Endothelial cell of umbilical vein (primary cell): Measurements from ENCODE around the gene SLC7A8. TPM values are rescaled to one million over a fixed set of nuclear protein-coding genes. Genes with fewer than 3 reads are reported as not detected.

Source experiments
- BruUV-seq: library from RNA; stranded (reverse); fragments of 400-500 nt; replicated peaks from 2 replicates; lab custom pipeline; 2021; lab: Mats Ljungman, UMichigan
- CTCF ChIA-PET: fragments of 300-600, 350-600 bp; sonication (Branson Sonifier 250); formaldehyde crosslinking; loops from one replicate; lab custom pipeline; 2021; ENCODE audit warnings: antibody characterized with exemption, inconsistent platforms; lab: Charles Lee
- POLR2A ChIA-PET: fragments of 300-600, 350-600 bp; sonication (Branson Sonifier 250); formaldehyde crosslinking; loops from one replicate; lab custom pipeline; 2021; ENCODE audit warnings: antibody characterized with exemption, inconsistent platforms; lab: Charles Lee
- DNase-seq: peaks from one replicate; pipeline ENCODE4 v3.0.0-alpha.2; 2011; ENCODE audit warnings: low read depth, low spot score
- FAIRE-seq: peaks from 2 replicates; lab custom pipeline; 2011; peaks lifted over from hg19 to GRCh38; lab: Jason Lieb, UNC
- H2AFZ ChIP-seq: 2 replicates; pipeline ENCODE4 v1.6.0; 2012; ENCODE audit warnings: low read depth, low read length, control low read depth, inconsistent platforms
- H3K27ac ChIP-seq: 2 replicates; pipeline ENCODE4 v1.5.1; 2011; ENCODE audit warnings: low read depth, mild to moderate bottlenecking, control low read depth, low read length, moderate library complexity; ENCODE audit not compliant: insufficient read depth
- H3K27me3 ChIP-seq, 2 experiments: 2 replicates each; pipeline versions ENCODE4 v1.6.0 to v1.6.1; 2011; ENCODE audit warnings: low read length in 2 of 2, mixed read lengths in 1 of 2; ENCODE audit not compliant: control insufficient read depth in 2 of 2, insufficient read depth in 2 of 2
- H3K36me3 ChIP-seq, 2 experiments: 2 replicates in 1 of 2; 3 replicates in 1 of 2; pipeline ENCODE4 v1.5.1; 2011; ENCODE audit warnings: low read length in 2 of 2, mild to moderate bottlenecking in 1 of 2, moderate library complexity in 1 of 2; ENCODE audit not compliant: control insufficient read depth in 2 of 2, insufficient read depth in 2 of 2; ENCODE audit errors: extremely low read depth in 1 of 2
- H3K4me1 ChIP-seq: 3 replicates; pipeline ENCODE4 v1.5.1; 2011; ENCODE audit warnings: mild to moderate bottlenecking, low read length; ENCODE audit not compliant: control insufficient read depth, insufficient read depth; ENCODE audit errors: extremely low read depth
- H3K4me2 ChIP-seq: 2 replicates; pipeline ENCODE4 v1.6.1; 2011; ENCODE audit warnings: low read length, control low read depth, mixed read lengths; ENCODE audit not compliant: insufficient read depth
- H3K4me3 ChIP-seq, 3 experiments: fragments of 200-600 bp in 1 of 3; sonication (generic), shearing (Covaris generic) in 1 of 3; replicated peaks in 1 of 3; 2 replicates each; pipeline ENCODE4 v1.5.1; 2011 to 2016; ENCODE audit warnings: control low read depth in 3 of 3, low read length in 3 of 3, mild to moderate bottlenecking in 2 of 3, inconsistent platforms in 1 of 3, low read depth in 1 of 3, moderate library complexity in 1 of 3; ENCODE audit not compliant: insufficient read depth in 1 of 3
- H3K79me2 ChIP-seq: 2 replicates; pipeline ENCODE4 v1.6.0; 2012; ENCODE audit warnings: low read length, inconsistent platforms; ENCODE audit not compliant: control insufficient read depth, insufficient read depth
- H3K9ac ChIP-seq: replicated peaks from 2 replicates; pipeline ENCODE3; 2011; ENCODE audit warnings: low read length, control low read depth; ENCODE audit not compliant: insufficient read depth; ENCODE audit errors: extremely low read depth
- H3K9me1 ChIP-seq: replicated peaks from 3 replicates; pipeline ENCODE4 v1.6.0; 2011; ENCODE audit warnings: mild to moderate bottlenecking, low read length; ENCODE audit not compliant: control insufficient read depth, insufficient read depth; ENCODE audit errors: extremely low read depth
- H3K9me3 ChIP-seq: replicated peaks from 2 replicates; pipeline ENCODE4 v1.5.1; 2012; ENCODE audit warnings: low read length, inconsistent platforms; ENCODE audit not compliant: control insufficient read depth, insufficient read depth
- H4K20me1 ChIP-seq: replicated peaks from 2 replicates; pipeline ENCODE3; 2011; ENCODE audit warnings: mild to moderate bottlenecking, low read length; ENCODE audit not compliant: control insufficient read depth, insufficient read depth; ENCODE audit errors: extremely low read depth
- EZH2 ChIP-seq: IDR thresholded peaks from 2 replicates; pipeline ENCODE4 v1.6.1; 2012; ENCODE audit warnings: borderline replicate concordance, low read depth, mild to moderate bottlenecking, moderate library complexity, low read length, inconsistent platforms; ENCODE audit not compliant: severe bottlenecking
- FOS ChIP-seq: IDR thresholded peaks from 2 replicates; pipeline ENCODE4 v1.6.1; 2011; ENCODE audit warnings: mild to moderate bottlenecking, low read length, moderate library complexity, borderline replicate concordance; ENCODE audit not compliant: insufficient read depth
- GATA2 ChIP-seq: IDR thresholded peaks from 2 replicates; pipeline ENCODE4 v1.7.0; 2011; ENCODE audit warnings: low read depth, mild to moderate bottlenecking, moderate library complexity, mixed read lengths, low read length; ENCODE audit not compliant: insufficient read length, insufficient read depth
- JUN ChIP-seq: IDR thresholded peaks from 2 replicates; pipeline ENCODE4 v1.6.1; 2011; ENCODE audit warnings: borderline replicate concordance, low read depth; ENCODE audit not compliant: insufficient read length, insufficient read depth
- MAX ChIP-seq: IDR thresholded peaks from 2 replicates; pipeline ENCODE4 v1.6.1; 2011; ENCODE audit not compliant: insufficient read depth, insufficient read length
- MYC ChIP-seq: IDR thresholded peaks from one replicate; pipeline ENCODE4 v1.6.1; 2011; ENCODE audit warnings: mild to moderate bottlenecking, low read depth, low read length
- POLR2A ChIP-seq: IDR thresholded peaks from 2 replicates; pipeline ENCODE4 v1.6.1; 2012; ENCODE audit warnings: low read depth, mild to moderate bottlenecking, control low read depth, low read length
- POLR2AphosphoS5 ChIP-seq: IDR thresholded peaks from 2 replicates; pipeline ENCODE4 v1.6.1; 2012; ENCODE audit warnings: low read depth, mild to moderate bottlenecking, control low read depth, low read length, moderate library complexity; ENCODE audit not compliant: insufficient read depth
- dilution Hi-C: fragments of 300-500 bp; cut with MboI; formaldehyde crosslinking; loops from one replicate; pipeline ENCODE4 v1.15.0; 2019; ENCODE audit warnings: low sequenced_read_pairs; ENCODE audit not compliant: extremely low pct_ligation_motif_present
- intact Hi-C: fragments of 100-400 bp; cut with micrococcal nuclease; formaldehyde crosslinking; loops from one replicate; pipeline ENCODE4 v1.10.0; 2022
- polyA plus RNA-seq, 4 experiments: library from polyadenylated mRNA; depleted of rRNA in 3 of 4; stranded (reverse) in 3 of 4; unstranded in 1 of 4; fragments of >200 nt; gene quantifications; 2 replicates each; pipeline versions ENCODE4 v1.2.1 to v1.2.3, GENCODE V29; 2011 to 2012; ENCODE audit warnings: missing spikeins in 1 of 4
- total RNA-seq: library from RNA; stranded (reverse); gene quantifications from 2 replicates; pipeline ENCODE4 v1.2.3, GENCODE V29; 2021
- TF ChIP-seq, protein P1 (sequence below), 2 donors: IDR thresholded peaks; 1 replicate in 1 of 2; 2 replicates in 1 of 2; pipeline ENCODE4 v1.5.1; 2011; ENCODE audit warnings: low read length in 2 of 2, mild to moderate bottlenecking in 2 of 2, moderate library complexity in 2 of 2, control low read depth in 1 of 2, inconsistent platforms in 1 of 2, low read depth in 1 of 2; ENCODE audit not compliant: insufficient read depth in 1 of 2; ENCODE audit errors: extremely low read depth in 1 of 2

Gene SLC7A8
- total and polyA plus RNA-seq, 2 donors (not counting 3 experiments of a cell fraction or from before 2014, with no cell fraction given): 0.76 to 1.1 TPM

GRCh38 chr14:23080474-23080873 is 103.0 kb downstream of the SLC7A8 start:
- Histone ChIP-seq H3K4me1 (peaks cover 24% of the 10 kb centered on the region), H3K79me2 (peaks cover 8% of the 10 kb centered on the region), H3K9me1 (no peaks in the 10 kb centered on the region), H3K36me3 (peaks cover 34 to 44% of the 10 kb centered on the region in 2 experiments), H3K9ac (no peak overlapping the region), H3K4me2 (no peak overlapping the region), H3K27ac (no peak overlapping the region), H3K27me3 (no peaks in the 10 kb centered on the region), H2AFZ (no peak overlapping the region), H3K9me3 (no peaks in the 10 kb centered on the region), H3K4me3 (no peak overlapping the region), H4K20me1 (no peaks in the 10 kb centered on the region)
- TF ChIP-seq JUN (no peak), MYC (no peak), MAX (no peak), POLR2A (no peak), FOS (no peak), POLR2AphosphoS5 (no peak), GATA2 (no peak), EZH2 (no peak)
- TF ChIP-seq, protein P1, sequence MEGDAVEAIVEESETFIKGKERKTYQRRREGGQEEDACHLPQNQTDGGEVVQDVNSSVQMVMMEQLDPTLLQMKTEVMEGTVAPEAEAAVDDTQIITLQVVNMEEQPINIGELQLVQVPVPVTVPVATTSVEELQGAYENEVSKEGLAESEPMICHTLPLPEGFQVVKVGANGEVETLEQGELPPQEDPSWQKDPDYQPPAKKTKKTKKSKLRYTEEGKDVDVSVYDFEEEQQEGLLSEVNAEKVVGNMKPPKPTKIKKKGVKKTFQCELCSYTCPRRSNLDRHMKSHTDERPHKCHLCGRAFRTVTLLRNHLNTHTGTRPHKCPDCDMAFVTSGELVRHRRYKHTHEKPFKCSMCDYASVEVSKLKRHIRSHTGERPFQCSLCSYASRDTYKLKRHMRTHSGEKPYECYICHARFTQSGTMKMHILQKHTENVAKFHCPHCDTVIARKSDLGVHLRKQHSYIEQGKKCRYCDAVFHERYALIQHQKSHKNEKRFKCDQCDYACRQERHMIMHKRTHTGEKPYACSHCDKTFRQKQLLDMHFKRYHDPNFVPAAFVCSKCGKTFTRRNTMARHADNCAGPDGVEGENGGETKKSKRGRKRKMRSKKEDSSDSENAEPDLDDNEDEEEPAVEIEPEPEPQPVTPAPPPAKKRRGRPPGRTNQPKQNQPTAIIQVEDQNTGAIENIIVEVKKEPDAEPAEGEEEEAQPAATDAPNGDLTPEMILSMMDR (IDR thresholded peaks at IDR 0.05; ENCODE audit: extremely low read depth in 1 of 2, insufficient read depth in 1 of 2, low read depth in 1 of 2, low read length in 2 of 2): no peak
- DNase-seq (no peak), FAIRE-seq (no peak)
- BruUV-seq: no TSS peak
- CTCF ChIA-PET: interaction anchor here (0.8 to 1.9 kb wide), 7 partner anchors 9 to 40 kb away, joined by 3 to 20 read pairs (median 4); partner anchors contain the start of genes ACIN1 and C14orf119
- intact Hi-C loops: no loop called here
- dilution Hi-C loops: no loop called here
- POLR2A ChIA-PET: interaction anchor here (1.1 kb wide), 1 partner anchor 9 kb away, joined by 3 read pairs; no protein-coding TSS in a partner anchor
